DMS114 treated with DMSO at 0.1 percent for 48 hours (cell line): Measurements from ENCODE around the gene MOB2.

Source experiments
- DNase-seq: peaks from one replicate; lab custom pipeline; 2025; ENCODE audit not compliant: unreplicated experiment; lab: John Stamatoyannopoulos, UW

The MOB2 gene

GRCh38 chr11:1473011-1473628 lies 13.5 kb downstream of the MOB2 start:
- no peak for DNase-seq

GRCh38 chr11:1472180-1473005 lies 14.2 kb downstream of the MOB2 start:
- DNase-seq: no peak

- DNase-seq: no peak
Observed at GRCh38 chr11:1471736-1472135, 14.8 kb downstream of the MOB2 start.

DNA sequence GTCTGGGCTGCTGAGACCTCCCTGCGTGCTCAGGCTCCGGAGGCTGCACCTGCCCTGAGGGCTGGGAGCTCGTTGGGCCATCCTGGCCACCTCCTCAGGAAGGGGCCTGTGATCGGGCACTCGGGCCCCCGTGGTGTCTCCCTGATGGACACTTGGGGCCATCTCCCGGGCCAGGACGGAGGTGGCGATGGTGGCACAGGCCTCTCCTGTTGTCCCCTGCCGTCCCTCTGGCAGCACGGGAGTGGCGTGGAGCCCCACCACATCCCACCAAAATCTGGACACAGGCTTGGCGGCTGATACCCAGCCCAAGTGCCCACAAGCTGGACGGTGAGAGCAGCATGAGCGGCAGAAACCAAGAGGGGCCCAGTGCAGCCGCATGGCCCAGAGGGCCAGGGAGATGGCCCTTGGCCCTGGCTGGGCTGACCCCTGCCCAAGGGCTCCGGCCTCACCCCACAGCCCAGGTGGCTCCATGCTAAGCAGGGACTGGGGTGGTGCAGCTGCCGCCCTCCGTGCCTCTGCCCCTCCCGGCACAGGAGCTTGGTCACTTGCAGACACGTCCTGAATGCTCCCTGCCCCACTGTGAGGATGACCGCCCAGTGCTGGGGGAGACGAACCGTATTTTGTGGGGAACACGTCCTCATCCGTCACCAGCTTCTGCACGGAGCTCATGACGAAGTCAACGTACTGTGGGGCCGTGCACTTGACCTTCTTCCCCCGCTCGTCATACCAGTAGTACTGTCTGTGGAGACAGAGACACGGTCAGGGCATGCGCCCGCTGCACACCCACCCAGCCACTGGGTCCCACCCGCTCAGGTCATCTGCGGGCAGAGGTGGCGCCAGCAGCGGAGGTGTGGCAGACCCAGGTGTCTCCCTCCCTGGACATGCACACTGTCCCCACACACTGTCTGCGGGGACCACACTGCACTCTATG lies 15.6 kb downstream of the MOB2 start:
- no peak for DNase-seq

GRCh38 chr11:1469911-1470680 lies 16.5 kb downstream of the MOB2 start:
- DNase-seq: no peak

DNA sequence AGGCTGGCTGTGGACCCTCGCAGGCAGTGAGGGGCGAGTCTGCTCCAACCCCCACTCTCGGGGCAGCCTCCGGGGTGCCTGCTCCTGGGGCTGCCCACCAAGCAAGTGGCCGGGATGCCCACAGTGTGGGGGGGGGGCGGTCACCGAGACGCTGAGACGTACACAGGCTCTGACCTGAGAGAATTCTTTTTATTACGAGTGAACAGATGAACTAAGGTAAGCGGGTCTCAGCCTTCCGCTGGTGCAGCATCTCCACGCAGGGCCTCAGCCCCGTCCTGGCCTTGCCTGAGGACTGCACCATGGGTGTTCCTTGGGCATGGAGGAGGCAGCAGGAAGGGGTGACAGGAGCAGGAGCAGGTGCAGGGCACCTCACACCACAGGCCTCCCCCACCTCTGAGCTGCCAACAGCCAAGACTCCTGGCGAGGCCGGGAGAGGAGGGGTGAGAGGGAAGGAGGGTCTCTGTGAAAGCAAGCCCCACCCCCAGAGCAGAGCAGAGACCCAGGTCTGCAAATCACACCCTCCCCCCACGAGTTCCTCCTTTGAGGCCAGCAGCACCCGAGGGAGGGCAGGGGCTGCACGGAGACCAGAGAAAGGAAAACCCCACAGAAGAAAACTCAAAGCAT lies 17.2 kb downstream of the MOB2 start:
- DNase-seq: no peak

DNA sequence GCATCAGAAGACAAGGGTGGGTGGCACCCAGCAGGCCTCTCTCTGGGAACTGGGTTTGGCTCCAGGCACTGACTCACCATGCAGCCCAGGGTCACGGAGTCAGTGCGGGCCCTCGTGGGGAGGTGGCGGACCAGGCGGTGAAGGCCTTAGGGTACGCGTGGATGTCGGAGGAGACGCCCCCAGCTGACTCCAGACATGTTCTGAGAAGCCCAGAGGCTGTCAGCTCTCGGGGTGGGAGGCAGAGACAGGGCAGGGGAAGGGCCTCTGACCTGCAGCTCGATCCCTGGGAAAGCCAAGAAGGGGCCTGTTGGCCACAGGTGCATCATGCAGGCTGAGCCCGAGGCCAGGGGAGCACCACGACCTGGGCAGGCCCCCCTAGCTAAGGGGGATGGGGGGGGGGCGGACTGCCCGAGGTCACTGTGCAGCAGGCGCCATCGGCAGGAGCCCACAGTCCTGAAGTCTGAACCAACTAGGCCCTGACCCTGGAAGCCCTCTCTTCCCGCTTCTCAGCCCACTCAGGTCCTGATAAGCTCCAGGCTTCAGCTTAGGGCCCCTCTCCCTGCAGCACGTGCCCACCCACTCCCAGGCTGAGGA lies 18.0 kb downstream of the MOB2 start:
- no peak for DNase-seq

DNA sequence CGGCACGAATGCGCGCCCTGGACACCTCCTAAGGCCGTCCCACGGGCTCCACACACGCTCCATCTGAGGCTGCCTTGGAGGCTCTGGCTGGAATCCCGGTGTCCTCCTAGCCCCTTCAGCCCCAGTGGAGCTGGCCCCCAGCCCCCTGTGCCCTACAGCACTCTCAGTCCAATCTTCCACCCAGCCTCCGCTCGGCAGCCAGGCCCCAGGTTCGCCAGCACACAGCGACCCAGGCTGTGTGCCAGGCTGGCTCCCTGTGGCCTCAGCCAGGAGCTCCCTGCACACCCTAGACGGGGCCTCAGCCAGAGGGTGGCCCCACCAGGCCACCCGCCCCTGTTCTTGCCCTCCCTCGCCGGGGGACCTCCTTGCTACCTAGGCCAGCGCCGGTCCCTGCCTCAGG lies 18.6 kb downstream of the MOB2 start:
- DNase-seq: no peak

GRCh38 chr11:1467270-1467669 lies 19.3 kb downstream of the MOB2 start:
- DNase-seq: no peak

DNA sequence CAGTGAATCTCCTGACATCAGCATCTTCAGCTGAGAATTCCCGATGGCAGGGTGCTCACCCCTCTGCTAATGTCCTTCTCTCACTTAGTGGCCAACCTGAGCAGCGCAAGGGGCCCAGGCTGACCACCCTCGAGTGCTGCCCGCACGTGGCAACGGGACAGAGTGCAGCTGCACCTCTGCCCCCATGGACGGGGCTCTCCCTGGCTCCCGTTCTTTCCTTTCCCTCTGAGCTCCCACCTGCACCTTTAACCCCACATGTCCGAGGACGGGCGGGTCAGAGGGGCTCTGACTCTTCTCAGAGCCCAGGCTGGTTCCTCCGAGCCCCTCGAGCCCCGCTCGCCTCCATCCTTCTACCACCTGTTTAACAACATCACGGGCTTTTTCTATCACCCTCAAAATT lies 19.8 kb downstream of the MOB2 start:
- DNase-seq: no peak

- no peak for DNase-seq
Observed at GRCh38 chr11:1463056-1463455, 23.5 kb downstream of the MOB2 start.

DNA sequence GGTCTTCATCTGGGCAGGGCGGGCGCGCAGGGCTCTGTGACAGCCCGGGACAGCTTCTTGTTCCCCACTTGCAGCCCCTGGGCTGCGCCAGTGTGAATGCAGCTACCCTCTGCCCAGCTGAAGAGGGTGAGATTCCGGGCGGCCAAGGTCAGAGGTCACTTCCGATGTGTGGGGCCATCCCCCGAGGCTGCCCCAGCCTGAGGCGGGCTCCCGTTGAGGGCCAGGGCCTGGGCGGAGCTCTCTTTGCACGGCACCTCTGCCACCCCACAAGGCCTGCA lies 23.9 kb downstream of the MOB2 start:
- DNase-seq: no peak

GRCh38 chr11:1461826-1462697 lies 24.5 kb downstream of the MOB2 start:
- no peak for DNase-seq

- no peak for DNase-seq
Observed at GRCh38 chr11:1460986-1461825, 25.4 kb downstream of the MOB2 start.

GRCh38 chr11:1460396-1460985 lies 26.1 kb downstream of the MOB2 start:
- DNase-seq: no peak

DNA sequence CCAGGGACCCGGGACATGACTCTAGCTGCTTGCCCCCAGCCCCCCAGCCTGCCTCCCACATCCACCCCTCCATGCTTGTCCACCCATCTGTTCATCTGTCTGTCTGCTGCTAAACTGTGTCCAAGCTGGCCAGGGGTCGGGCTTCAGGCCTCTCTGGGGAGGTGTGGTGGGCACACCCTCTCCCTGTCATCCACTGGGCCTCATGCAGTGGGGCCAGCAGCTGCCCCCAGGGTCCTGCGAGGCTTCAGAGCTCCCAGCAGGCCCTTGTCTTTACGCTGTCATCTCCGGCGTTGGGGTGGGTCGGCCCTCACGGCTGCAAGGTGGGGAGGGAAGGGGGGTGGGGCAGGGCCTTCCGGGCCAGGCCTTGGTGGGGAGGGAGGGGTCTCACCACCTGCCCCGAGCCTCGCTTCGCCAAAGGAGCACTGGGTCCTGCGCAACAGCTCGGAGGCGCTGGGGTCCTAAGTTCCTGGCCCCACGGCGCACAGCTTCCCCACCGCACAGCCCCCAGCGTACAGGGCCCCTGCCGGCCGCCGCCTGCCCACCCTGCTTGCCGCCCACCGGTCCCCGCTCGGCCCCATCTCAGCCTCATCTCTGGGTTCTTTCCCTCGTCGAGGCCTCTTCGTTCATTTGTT lies 26.7 kb downstream of the MOB2 start:
- DNase-seq: no peak

DNA sequence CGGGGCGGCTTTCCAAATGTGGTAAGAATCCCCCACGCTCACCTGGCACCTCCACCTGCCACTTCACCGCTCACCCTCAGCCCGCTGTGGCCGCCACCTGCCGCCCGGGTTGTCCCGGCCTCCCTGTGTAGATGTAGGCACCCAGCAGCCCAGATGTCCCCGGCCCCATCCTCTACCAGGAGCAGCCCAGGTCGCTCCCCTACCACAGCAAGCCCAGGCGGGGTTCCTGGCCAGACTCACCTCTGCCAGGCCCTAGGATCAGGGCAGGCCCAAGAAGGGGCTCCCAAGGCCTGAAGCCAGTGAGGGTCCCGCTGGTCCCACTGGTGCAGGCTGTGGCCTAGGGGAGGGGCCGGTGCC lies 27.4 kb downstream of the MOB2 start:
- DNase-seq: no peak
